IPS-15b (cell line): ENCODE data around the gene MAST2.
"Not testable (repeated sequence)": the region's sequence is repeated elsewhere in the genome, so short reads cannot be mapped to it uniquely, and the experiment has no call there.

ENCODE experiments used
- H3K27me3 ChIP-seq: one replicate; pipeline ENCODE4 v1.6.1; 2013; ENCODE audit warnings: low read length; ENCODE audit not compliant: control insufficient read depth, insufficient read depth
- H3K36me3 ChIP-seq: one replicate; pipeline ENCODE4 v1.6.1; 2013; ENCODE audit warnings: low read length; ENCODE audit not compliant: control insufficient read depth, insufficient read depth
- H3K4me1 ChIP-seq: one replicate; pipeline ENCODE4 v1.6.1; 2013; ENCODE audit warnings: mild to moderate bottlenecking, low read length; ENCODE audit not compliant: control insufficient read depth, insufficient read depth
- H3K4me3 ChIP-seq: one replicate; pipeline ENCODE4 v1.5.1; 2013; ENCODE audit warnings: low read depth, low read length
- H3K9ac ChIP-seq: one replicate; pipeline ENCODE4 v1.6.1; 2013; ENCODE audit warnings: low read depth, mild to moderate bottlenecking, low read length
- H3K9me3 ChIP-seq: one replicate; pipeline ENCODE4 v1.6.1; 2013; ENCODE audit warnings: mild to moderate bottlenecking, low read length; ENCODE audit not compliant: control insufficient read depth, insufficient read depth

The MAST2 gene

DNA sequence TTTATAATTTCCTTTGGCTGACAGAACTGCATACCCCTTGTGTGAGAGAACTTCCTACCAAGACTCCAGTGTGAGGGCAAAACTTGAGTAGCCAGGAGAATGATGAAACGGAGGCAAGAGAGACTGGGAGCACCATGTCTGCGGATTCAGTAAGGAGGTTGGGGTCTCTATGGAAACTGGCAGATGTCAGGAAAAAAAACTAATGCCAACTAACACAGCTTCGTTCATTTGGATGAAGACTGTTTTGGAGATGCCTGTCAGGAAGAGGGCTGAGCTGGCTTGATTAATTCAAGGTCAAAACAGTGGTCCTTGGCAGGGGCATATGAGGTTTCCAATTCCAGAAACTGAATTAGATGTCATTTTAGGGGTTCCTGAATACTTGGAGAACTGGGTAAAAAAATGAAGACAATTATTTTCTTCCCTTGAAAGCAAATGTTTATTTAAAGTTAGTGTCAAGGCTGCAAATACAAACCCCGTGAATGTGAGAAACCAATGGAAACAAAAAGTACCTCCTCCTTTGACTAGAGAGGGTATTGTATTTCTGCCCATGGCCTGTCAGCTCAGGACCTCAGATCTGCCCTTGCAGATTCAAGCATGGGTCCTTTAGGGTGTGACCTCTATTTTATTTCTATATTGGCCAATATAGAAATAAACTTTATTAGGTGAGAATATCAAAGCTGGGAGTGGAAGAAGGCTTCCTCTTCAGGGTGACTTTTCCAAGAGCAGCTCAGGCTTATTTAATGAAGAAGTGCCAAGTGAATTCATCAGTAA is 110.5 kb downstream of the MAST2 start:
- H3K9me3 ChIP-seq, result no peaks in the 10 kb centered on the region
- no peaks in the 10 kb centered on the region for H3K36me3 ChIP-seq
- no peak overlapping the region for H3K4me3 ChIP-seq
- H3K4me1 ChIP-seq, result peaks cover 10% of the 10 kb centered on the region
- H3K9ac ChIP-seq, result no peak overlapping the region
- H3K27me3 ChIP-seq, result no peaks in the 10 kb centered on the region

GRCh38 chr1:45914836-45915235 is 111.4 kb downstream of the MAST2 start:
- Histone ChIP-seq H3K9ac (no peak overlapping the region), H3K4me1 (peaks cover 9% of the 10 kb centered on the region), H3K27me3 (no peaks in the 10 kb centered on the region), H3K9me3 (no peaks in the 10 kb centered on the region), H3K4me3 (no peak overlapping the region), H3K36me3 (no peaks in the 10 kb centered on the region)

- no peak overlapping the region for H3K4me3 ChIP-seq
- peaks cover 21% of the 10 kb centered on the region for H3K4me1 ChIP-seq
- no peaks in the 10 kb centered on the region for H3K36me3 ChIP-seq
- no peaks in the 10 kb centered on the region for H3K27me3 ChIP-seq
- no peaks in the 10 kb centered on the region for H3K9me3 ChIP-seq
- H3K9ac ChIP-seq, result no peak overlapping the region
Observed at GRCh38 chr1:45922374-45922773, 119.0 kb downstream of the MAST2 start.

- H3K27me3 ChIP-seq, result no peaks in the 10 kb centered on the region
- no peaks in the 10 kb centered on the region for H3K9me3 ChIP-seq
- H3K36me3 ChIP-seq, result no peaks in the 10 kb centered on the region
- H3K9ac ChIP-seq, result no peak overlapping the region
- no peak overlapping the region for H3K4me3 ChIP-seq
- peaks cover 21% of the 10 kb centered on the region for H3K4me1 ChIP-seq
Observed at GRCh38 chr1:45922813-45923212, 119.4 kb downstream of the MAST2 start.

DNA sequence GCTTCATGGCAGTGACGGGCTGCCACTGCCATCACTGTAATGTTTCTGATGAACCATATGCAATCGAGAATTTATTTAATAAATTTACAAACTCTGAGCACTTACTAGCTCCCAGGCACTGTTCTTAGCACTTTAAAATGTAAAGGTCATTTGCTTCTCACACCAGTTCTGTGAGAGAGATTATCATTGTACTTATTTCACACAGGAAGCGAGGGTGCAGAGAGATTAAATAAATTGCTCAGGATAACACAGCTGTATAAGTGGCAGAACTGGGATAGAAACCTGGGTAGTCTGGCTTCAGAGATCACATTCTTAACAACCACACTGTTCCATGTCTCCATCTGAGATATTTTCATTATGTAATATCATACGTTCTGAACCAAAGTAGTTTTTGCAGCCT is 119.9 kb downstream of the MAST2 start:
- Histone ChIP-seq H3K36me3 (no peaks in the 10 kb centered on the region), H3K9ac (no peak overlapping the region), H3K27me3 (no peaks in the 10 kb centered on the region), H3K9me3 (no peaks in the 10 kb centered on the region), H3K4me1 (peaks cover 25% of the 10 kb centered on the region), H3K4me3 (no peak overlapping the region)

GRCh38 chr1:45924736-45925135 is 121.3 kb downstream of the MAST2 start:
- H3K4me1 ChIP-seq, result peaks cover 36% of the 10 kb centered on the region
- H3K9ac ChIP-seq, result no peak overlapping the region
- H3K4me3 ChIP-seq, result no peak overlapping the region
- no peaks in the 10 kb centered on the region for H3K36me3 ChIP-seq
- H3K27me3 ChIP-seq, result no peaks in the 10 kb centered on the region
- no peaks in the 10 kb centered on the region for H3K9me3 ChIP-seq

GRCh38 chr1:45925728-45926287 is 122.4 kb downstream of the MAST2 start:
- Histone ChIP-seq H3K27me3 (no peaks in the 10 kb centered on the region), H3K4me3 (no peak overlapping the region), H3K36me3 (no peaks in the 10 kb centered on the region), H3K4me1 (peaks cover 37% of the 10 kb centered on the region), H3K9me3 (no peaks in the 10 kb centered on the region), H3K9ac (no peak overlapping the region)

- Histone ChIP-seq H3K9me3 (no peaks in the 10 kb centered on the region), H3K9ac (no peak overlapping the region), H3K36me3 (no peaks in the 10 kb centered on the region), H3K4me3 (peak overlapping the region; percentile 9), H3K27me3 (no peaks in the 10 kb centered on the region), H3K4me1 (peaks cover 37% of the 10 kb centered on the region)
Observed at GRCh38 chr1:45926330-45926729, 122.9 kb downstream of the MAST2 start.

DNA sequence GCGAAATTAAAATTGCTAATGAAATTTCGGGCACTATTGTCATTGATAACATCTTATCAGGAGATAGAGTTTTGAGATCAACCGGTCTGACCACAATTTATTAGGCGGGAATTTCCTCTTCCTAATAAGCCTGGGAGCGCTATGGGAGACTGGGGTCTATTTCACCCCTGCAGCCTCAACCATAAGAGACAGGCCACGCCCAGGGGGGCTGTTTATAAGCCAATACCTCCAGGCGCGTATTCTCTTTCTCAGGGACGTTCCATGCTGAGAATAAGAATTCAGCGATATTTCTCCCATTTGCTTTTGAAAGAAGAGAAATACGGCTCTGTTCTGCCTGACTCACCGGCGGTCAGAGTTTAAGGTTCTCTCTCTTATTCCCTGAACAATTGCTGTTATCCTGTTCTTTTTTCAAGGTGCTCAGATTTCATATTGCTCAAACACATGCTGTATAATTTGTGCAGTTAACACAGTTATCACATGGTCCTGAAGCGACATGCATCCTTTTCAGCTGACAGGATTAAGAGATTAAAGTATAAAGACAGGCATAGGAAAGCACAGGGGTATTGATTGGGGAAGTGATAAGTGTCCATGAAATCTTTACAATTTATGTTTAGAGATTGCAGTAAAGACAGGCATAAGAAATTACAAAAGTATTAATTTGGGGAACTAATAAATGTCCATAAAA is 124.0 kb downstream of the MAST2 start:
- H3K9me3 ChIP-seq, H3K4me3 ChIP-seq, H3K27me3 ChIP-seq, H3K36me3 ChIP-seq, H3K9ac ChIP-seq: not testable (repeated sequence)
- peaks cover 37% of the 10 kb centered on the region for H3K4me1 ChIP-seq

GRCh38 chr1:45928486-45929205 is 125.2 kb downstream of the MAST2 start:
- no peak overlapping the region for H3K9ac ChIP-seq
- H3K4me1 ChIP-seq, result peaks cover 37% of the 10 kb centered on the region
- no peaks in the 10 kb centered on the region for H3K27me3 ChIP-seq
- no peak overlapping the region for H3K4me3 ChIP-seq
- no peaks in the 10 kb centered on the region for H3K36me3 ChIP-seq
- no peaks in the 10 kb centered on the region for H3K9me3 ChIP-seq

DNA sequence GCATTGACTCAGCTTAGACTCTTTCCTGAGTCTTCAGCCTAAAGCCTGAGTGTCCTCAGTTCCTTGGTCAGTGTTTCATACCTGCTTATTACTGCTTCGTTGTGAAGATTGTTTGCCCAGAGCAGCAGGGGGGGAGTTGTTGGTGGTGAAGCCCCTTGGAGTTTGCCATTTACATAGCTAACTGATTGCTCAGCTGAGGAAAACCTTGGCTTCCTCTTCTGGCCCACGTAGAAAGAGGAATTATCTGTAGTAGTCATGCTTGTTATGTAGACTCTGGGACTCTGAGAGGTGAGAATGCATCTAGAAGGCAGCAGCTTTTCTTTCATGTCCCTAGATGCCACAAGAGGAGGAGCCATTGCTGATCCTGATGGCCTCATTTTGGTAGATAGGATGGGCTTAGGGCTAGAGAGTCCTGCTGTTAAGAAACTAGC is 125.9 kb downstream of the MAST2 start:
- no peaks in the 10 kb centered on the region for H3K27me3 ChIP-seq
- no peaks in the 10 kb centered on the region for H3K9me3 ChIP-seq
- peaks cover 37% of the 10 kb centered on the region for H3K4me1 ChIP-seq
- H3K4me3 ChIP-seq, result no peak overlapping the region
- H3K9ac ChIP-seq, result peak overlapping the region; percentile 10
- H3K36me3 ChIP-seq, result no peaks in the 10 kb centered on the region
